GM12875 (cell line): ENCODE data around the gene BRS3.
"Not testable (repeated sequence)": the region's sequence is repeated elsewhere in the genome, so short reads cannot be mapped to it uniquely, and the experiment has no call there.

Experiments
- H3K4me3 ChIP-seq: one replicate; pipeline ENCODE4 v1.5.1; 2011; ENCODE audit warnings: low read depth, low read length, control low read depth
- TF ChIP-seq, protein P1 (sequence below): IDR thresholded peaks from 2 replicates; pipeline ENCODE4 v1.5.1; 2011; ENCODE audit warnings: low read depth, mild to moderate bottlenecking, control low read depth, inconsistent platforms, low read length, moderate library complexity, borderline replicate concordance; ENCODE audit not compliant: insufficient read depth

BRS3 gene

DNA sequence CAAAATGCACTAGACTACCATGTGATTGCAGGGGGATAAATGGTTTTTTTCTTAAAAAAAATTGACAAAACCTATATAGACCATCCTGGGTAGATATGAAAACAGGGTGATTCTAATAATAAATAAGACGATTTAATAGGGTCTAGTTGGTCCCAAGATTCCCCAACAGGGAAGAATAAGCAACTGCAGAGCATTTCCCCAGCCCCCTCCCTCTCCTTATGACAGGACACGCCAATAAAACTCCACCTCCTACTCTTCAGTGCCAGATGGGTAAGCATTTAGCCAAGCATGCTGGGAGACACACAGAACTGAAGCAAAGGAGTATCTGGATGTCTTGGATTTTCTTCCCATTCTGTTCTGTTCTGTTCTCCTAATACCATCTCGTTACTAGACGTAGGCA lies at the start of gene BRS3:
Gene BRS3 (plus strand): TSS at position 301 of the 400 bp plus-strand sequence. CDS start 168 bp downstream, outside the sequence.
- TF ChIP-seq, protein P1, sequence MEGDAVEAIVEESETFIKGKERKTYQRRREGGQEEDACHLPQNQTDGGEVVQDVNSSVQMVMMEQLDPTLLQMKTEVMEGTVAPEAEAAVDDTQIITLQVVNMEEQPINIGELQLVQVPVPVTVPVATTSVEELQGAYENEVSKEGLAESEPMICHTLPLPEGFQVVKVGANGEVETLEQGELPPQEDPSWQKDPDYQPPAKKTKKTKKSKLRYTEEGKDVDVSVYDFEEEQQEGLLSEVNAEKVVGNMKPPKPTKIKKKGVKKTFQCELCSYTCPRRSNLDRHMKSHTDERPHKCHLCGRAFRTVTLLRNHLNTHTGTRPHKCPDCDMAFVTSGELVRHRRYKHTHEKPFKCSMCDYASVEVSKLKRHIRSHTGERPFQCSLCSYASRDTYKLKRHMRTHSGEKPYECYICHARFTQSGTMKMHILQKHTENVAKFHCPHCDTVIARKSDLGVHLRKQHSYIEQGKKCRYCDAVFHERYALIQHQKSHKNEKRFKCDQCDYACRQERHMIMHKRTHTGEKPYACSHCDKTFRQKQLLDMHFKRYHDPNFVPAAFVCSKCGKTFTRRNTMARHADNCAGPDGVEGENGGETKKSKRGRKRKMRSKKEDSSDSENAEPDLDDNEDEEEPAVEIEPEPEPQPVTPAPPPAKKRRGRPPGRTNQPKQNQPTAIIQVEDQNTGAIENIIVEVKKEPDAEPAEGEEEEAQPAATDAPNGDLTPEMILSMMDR = no peak
- no peak within 1 kb of the TSS for H3K4me3 ChIP-seq

DNA sequence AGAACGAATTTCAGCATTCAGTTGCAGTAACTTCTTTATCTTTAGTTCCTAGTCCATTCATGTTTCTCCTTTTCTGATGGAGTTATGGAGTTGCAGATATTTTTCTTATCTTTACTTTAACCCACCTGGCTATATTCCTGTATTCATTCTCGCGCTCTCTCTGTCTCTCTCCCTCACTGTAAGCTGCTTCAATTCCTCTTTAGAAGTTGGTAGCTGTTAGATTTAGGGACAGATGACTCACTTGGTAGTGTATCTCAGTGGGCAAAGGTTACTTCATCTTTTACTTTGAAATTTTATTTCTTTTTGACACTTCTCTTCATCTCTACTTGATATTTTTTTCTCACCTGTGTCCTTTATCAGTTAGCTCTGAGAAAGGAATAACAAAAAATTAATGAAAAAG lies 49.6 kb upstream of the BRS3 start:
- TF ChIP-seq, protein P1 = no peak
- no peak overlapping the region for H3K4me3 ChIP-seq

DNA sequence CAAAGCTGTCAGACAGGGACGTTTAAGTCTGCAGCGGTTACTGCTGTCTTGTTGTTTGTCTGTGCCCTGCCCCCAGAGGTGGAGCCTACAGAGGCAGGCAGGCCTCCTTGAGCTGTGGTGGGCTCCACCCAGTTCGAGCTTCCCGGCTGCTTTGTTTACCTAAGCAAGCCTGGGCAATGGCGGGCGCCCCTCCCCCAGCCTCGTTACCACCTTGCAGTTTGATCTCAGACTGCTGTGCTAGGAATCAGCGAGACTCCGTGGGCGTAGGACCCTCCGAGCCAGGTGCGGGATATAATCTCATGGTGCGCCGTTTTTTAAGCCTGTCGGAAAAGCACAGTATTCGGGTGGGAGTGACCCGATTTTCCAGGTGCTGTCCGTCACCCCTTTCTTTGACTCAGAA lies 42.1 kb upstream of the BRS3 start:
- H3K4me3 ChIP-seq = not testable (repeated sequence)

DNA sequence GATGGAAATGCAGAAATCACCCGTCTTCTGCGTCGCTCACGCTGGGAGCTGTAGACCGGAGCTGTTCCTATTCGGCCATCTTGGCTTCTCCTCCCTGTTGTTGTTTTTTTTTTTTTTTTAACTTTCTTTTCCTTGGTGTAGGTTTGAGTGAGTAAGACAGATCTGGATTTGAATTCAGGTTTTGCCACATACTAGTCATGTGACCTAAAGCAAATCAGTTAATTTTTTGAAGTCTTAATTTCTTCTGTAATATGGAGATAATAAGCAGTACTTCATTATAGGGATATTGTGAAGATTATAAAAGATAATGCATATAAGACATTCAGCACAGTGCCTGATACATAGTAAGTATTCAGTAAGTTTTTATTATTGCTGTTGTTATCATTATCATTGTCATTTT lies 41.5 kb upstream of the BRS3 start:
- TF ChIP-seq, protein P1 = no peak
- H3K4me3 ChIP-seq = no peak overlapping the region

DNA sequence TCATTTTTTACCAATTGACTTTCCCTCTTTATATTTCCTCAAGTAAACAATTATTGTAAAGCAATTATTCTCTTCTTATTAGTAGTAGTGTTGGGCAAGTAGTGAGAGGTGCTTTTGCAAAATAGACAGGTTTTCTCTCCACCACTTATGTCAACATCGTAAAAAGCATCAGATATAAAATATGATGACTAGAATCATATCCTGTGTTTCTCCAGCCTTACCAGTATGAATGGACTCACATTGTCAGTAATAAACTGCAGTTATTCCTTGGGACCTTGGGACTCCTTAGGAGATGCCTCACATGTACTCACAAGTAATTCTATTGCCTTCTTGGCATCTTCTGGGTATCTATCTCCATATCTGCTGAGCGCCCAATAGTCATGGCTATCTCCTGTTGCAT lies 40.4 kb upstream of the BRS3 start:
- no peak overlapping the region for H3K4me3 ChIP-seq
- TF ChIP-seq, protein P1 = no peak

DNA sequence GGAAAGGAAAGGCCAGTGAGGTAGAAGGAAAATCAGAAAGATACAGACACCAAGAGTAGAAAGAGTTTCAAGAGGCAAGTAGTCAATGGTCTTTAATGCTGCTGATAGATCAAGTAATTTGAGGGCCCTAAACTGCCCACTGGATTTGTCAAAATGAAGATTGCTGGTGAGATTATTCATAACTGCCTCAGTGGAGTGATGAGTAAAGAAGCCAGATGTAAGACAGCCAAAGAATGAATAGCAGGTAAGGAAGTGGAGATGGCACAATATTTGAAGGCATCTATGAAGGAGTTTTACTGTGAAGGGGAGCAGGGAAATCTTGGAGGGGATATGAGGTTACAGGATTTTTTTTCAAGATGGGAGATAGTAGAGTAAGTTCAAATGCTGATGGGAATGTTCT lies 39.8 kb upstream of the BRS3 start:
- H3K4me3 ChIP-seq = no peak overlapping the region
- TF ChIP-seq, protein P1 = no peak

DNA sequence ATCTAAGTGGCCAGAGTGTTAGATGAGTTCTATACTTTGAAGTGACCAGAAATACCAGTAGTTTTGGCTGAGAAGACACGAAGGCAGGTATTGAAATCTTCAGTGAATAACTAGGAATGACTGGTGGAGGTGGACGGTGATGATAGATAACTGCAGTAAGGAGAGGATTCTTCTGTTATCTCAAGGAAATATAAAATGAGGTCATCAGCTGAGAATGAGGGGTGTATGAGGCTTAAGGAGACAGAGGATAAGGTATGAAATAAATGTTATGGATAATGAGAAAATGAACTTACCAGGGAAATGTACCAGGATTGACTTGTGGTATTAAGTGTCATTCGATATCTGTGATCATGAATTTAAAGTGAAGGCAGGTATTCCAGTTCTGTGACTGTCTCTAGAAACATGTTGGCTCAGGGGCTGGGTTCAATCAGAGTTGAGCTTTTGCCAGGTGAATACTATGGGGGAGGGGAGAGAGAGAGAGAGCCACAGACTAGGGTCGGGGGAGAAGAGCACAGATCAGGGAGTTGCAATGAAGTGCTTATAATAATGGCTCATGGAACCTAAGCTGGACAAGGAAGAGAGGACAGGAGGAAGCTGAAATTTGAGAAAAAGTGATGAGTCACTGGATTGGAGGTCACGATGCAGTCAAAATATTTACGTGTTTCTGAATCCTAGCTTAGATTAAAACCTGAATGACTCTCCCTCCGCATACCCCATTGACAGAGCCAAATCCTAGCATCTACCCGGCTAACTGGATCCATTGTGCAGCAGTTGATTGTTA lies 37.5 kb upstream of the BRS3 start:
- H3K4me3 ChIP-seq = no peak overlapping the region
- TF ChIP-seq, protein P1 = no peak
